ENCODE measurements around the gene FYN.
A peak's percentile ranks its signal among the peaks of the same experiment; 100 is the strongest.
"Not testable (repeated sequence)": the region's sequence is repeated elsewhere in the genome, so short reads cannot be mapped to it uniquely, and the experiment has no call there.

The FYN gene

GRCh38 chr6:111835398-111835797, 37.9 kb downstream of the FYN start:
- DNase-seq = not testable (repeated sequence)

GRCh38 chr6:111834356-111834755, 38.9 kb downstream of the FYN start:
- DNase-seq = no peak

GRCh38 chr6:111832833-111833418, 40.3 kb downstream of the FYN start:
- DNase-seq = no peak

- no peak for DNase-seq
Observed at GRCh38 chr6:111831408-111831807, 41.8 kb downstream of the FYN start.

GRCh38 chr6:111829998-111830397, 43.3 kb downstream of the FYN start:
- DNase-seq = no peak

GRCh38 chr6:111829581-111829980, 43.7 kb downstream of the FYN start:
- DNase-seq = no peak

- DNase-seq = no peak
Observed at GRCh38 chr6:111828809-111829208, 44.4 kb downstream of the FYN start.

GRCh38 chr6:111825439-111826086, 47.7 kb downstream of the FYN start:
- DNase-seq = no peak

- DNase-seq = no peak
Observed at GRCh38 chr6:111824608-111825337, 48.5 kb downstream of the FYN start.

GRCh38 chr6:111823831-111824607, 49.2 kb downstream of the FYN start:
- no peak for DNase-seq

GRCh38 chr6:111823012-111823411, 50.2 kb downstream of the FYN start:
- DNase-seq = no peak

GRCh38 chr6:111819458-111819857, 53.8 kb downstream of the FYN start:
- DNase-seq = no peak

GRCh38 chr6:111818539-111819226, 54.6 kb downstream of the FYN start:
- DNase-seq = no peak

- DNase-seq = peak in 44 of 56 donors; percentile 6 to 86 (median 59)
Observed at GRCh38 chr6:111817451-111818120, 55.7 kb downstream of the FYN start.

- DNase-seq = no peak
Observed at GRCh38 chr6:111813677-111814310, 59.5 kb downstream of the FYN start.

GRCh38 chr6:111813237-111813636, 60.0 kb downstream of the FYN start:
- no peak for DNase-seq

GRCh38 chr6:111812060-111813038, 60.9 kb downstream of the FYN start:
- no peak for DNase-seq

GRCh38 chr6:111810294-111811131, 62.7 kb downstream of the FYN start:
- DNase-seq = peak in 8 of 56 donors; percentile 13 to 41 (median 25)

Data from nucleus accumbens (tissue), 56 donors.